ENCODE data around the gene FERMT2. TPM values are rescaled to one million over a fixed set of nuclear protein-coding genes. Genes with fewer than 3 reads are reported as not detected.

Gene FERMT2
- total RNA-seq, 5 donors from 2014 or later (not counting 1 experiment from before 2014, with no cell fraction given): 0.35 to 1.0 (median 0.84) TPM; not detected in 1

- H3K9me3 Mint-ChIP-seq: no peaks in the 10 kb centered on the region
- no peaks in the 10 kb centered on the region for H3K36me3 Mint-ChIP-seq
Observed at GRCh38 chr14:52948836-52949235, 2.0 kb downstream of the FERMT2 start.

GRCh38 chr14:52948039-52948438, 2.8 kb downstream of the FERMT2 start:
- Histone ChIP-seq H3K4me1 (ENCODE audit: control insufficient read depth in 1 of 2, extremely low read depth in 1 of 2, insufficient read depth in 2 of 2, low read length in 2 of 2) (peaks cover 12 to 19% of the 10 kb centered on the region in 2 experiments), H3K27me3 (replicated peaks in 1 of 2; ENCODE audit: control insufficient read depth in 2 of 2, extremely low read depth in 1 of 2, insufficient read depth in 2 of 2, low read length in 1 of 2) (peaks cover 20 to 44% of the 10 kb centered on the region in 2 experiments), H3K9me3 (no peaks in the 10 kb centered on the region), H3K27ac (ENCODE audit: low read length) (no peak overlapping the region), H3K36me3 (ENCODE audit: control insufficient read depth in 2 of 2, extremely low read depth in 1 of 2, insufficient read depth in 1 of 2, low read length in 1 of 2) (no peaks in the 10 kb centered on the region), H3K4me3 (ENCODE audit: control insufficient read depth in 1 of 2, extremely low read depth in 1 of 2, low read length in 1 of 2) (no peak overlapping the region)
- no peak for ATAC-seq (replicated peaks in 1 of 4)
- DNase-seq: no peak
- Mint-ChIP-seq H3K36me3 (no peaks in the 10 kb centered on the region), H3K27me3 (peaks cover 46 to 54% of the 10 kb centered on the region in 2 donors), H3K4me1 (peaks cover 21 to 23% (median 22%) of the 10 kb centered on the region in 3 donors), H3K27ac (no peak overlapping the region), H3K4me3 (no peak overlapping the region), H3K9me3 (no peaks in the 10 kb centered on the region)
- WGBS (ENCODE audit: insufficient coverage): no CpG with 5 or more reads among the region's 3 CpGs
- ChIA-PET POLR2A (no interaction called here), CTCF (interaction anchor here in 1 of 2 donors (1.3 kb wide), 1 partner anchor 10 kb away, joined by 3 read pairs; no protein-coding TSS in a partner anchor)

More at GRCh38 chr14:52948836-52949235, 2.0 kb downstream of the FERMT2 start:
- POLR2A ChIA-PET: interaction anchor here in 1 of 2 donors (0.6 to 0.7 kb wide), 2 partner anchors 57 to 214 kb away, joined by 3 to 4 read pairs; no protein-coding TSS in a partner anchor
- Mint-ChIP-seq H3K27me3 (peaks cover 46 to 54% of the 10 kb centered on the region in 2 donors), H3K4me1 (peaks cover 21 to 23% (median 22%) of the 10 kb centered on the region in 3 donors), H3K4me3 (peak overlapping the region in 1 of 3 donors; percentile 87), H3K27ac (no peak overlapping the region)
- Histone ChIP-seq H3K4me1 (ENCODE audit: control insufficient read depth in 1 of 2, extremely low read depth in 1 of 2, insufficient read depth in 2 of 2, low read length in 2 of 2) (peaks cover 12 to 19% of the 10 kb centered on the region in 2 experiments), H3K4me3 (ENCODE audit: control insufficient read depth in 1 of 2, extremely low read depth in 1 of 2, low read length in 1 of 2) (no peak overlapping the region), H3K27me3 (replicated peaks in 1 of 2; ENCODE audit: control insufficient read depth in 2 of 2, extremely low read depth in 1 of 2, insufficient read depth in 2 of 2, low read length in 1 of 2) (peaks cover 20 to 44% of the 10 kb centered on the region in 2 experiments), H3K9me3 (no peaks in the 10 kb centered on the region), H3K36me3 (ENCODE audit: control insufficient read depth in 2 of 2, extremely low read depth in 1 of 2, insufficient read depth in 1 of 2, low read length in 1 of 2) (no peaks in the 10 kb centered on the region), H3K27ac (ENCODE audit: low read length) (no peak overlapping the region)
- CTCF ChIA-PET: interaction anchor here (0.6 to 1.3 kb wide), 7 partner anchors 10 to 1301 kb away, joined by 3 to 5 read pairs (median 3); no protein-coding TSS in a partner anchor
- DNase-seq (peak in 1 of 35 experiments; percentile 10), ATAC-seq (replicated peaks in 1 of 4) (no peak)

- Mint-ChIP-seq H3K36me3 (no peaks in the 10 kb centered on the region), H3K27ac (no peak overlapping the region), H3K4me3 (no peak overlapping the region), H3K4me1 (peaks cover 3 to 6% (median 4%) of the 10 kb centered on the region in 3 donors), H3K9me3 (no peaks in the 10 kb centered on the region), H3K27me3 (peaks cover 28 to 29% of the 10 kb centered on the region in 2 donors)
- ChIA-PET CTCF (interaction anchor here in 1 of 2 donors (0.7 kb wide), 1 partner anchor 86 kb away, joined by 3 read pairs; no protein-coding TSS in a partner anchor), POLR2A (no interaction called here)
- ATAC-seq (replicated peaks in 1 of 4) (no peak), DNase-seq (no peak)
- H3K36me3 ChIP-seq (ENCODE audit: control insufficient read depth in 2 of 2, extremely low read depth in 1 of 2, insufficient read depth in 1 of 2, low read length in 1 of 2): no peaks in the 10 kb centered on the region
- H3K27me3 ChIP-seq (replicated peaks in 1 of 2; ENCODE audit: control insufficient read depth in 2 of 2, extremely low read depth in 1 of 2, insufficient read depth in 2 of 2, low read length in 1 of 2): peaks cover 5 to 27% of the 10 kb centered on the region in 2 experiments
- no peaks in the 10 kb centered on the region for H3K4me1 ChIP-seq (ENCODE audit: control insufficient read depth in 1 of 2, extremely low read depth in 1 of 2, insufficient read depth in 2 of 2, low read length in 2 of 2)
- H3K27ac ChIP-seq (ENCODE audit: low read length): no peak overlapping the region
- H3K9me3 ChIP-seq: no peaks in the 10 kb centered on the region
- no CpG with 5 or more reads among the region's 2 CpGs for WGBS (ENCODE audit: insufficient coverage)
- no peak overlapping the region for H3K4me3 ChIP-seq (ENCODE audit: control insufficient read depth in 1 of 2, extremely low read depth in 1 of 2, low read length in 1 of 2)
Observed at GRCh38 chr14:52944254-52944653, 6.6 kb downstream of the FERMT2 start.

- Mint-ChIP-seq H3K4me1 (no peaks in the 10 kb centered on the region), H3K27ac (no peak overlapping the region), H3K4me3 (no peak overlapping the region), H3K27me3 (peaks cover 7 to 16% of the 10 kb centered on the region in 2 donors), H3K36me3 (no peaks in the 10 kb centered on the region), H3K9me3 (no peaks in the 10 kb centered on the region)
- no peaks in the 10 kb centered on the region for H3K36me3 ChIP-seq (ENCODE audit: control insufficient read depth in 2 of 2, extremely low read depth in 1 of 2, insufficient read depth in 1 of 2, low read length in 1 of 2)
- H3K4me1 ChIP-seq (ENCODE audit: control insufficient read depth in 1 of 2, extremely low read depth in 1 of 2, insufficient read depth in 2 of 2, low read length in 2 of 2): no peaks in the 10 kb centered on the region
- peaks cover 0 to 2% of the 10 kb centered on the region in 2 experiments for H3K27me3 ChIP-seq (replicated peaks in 1 of 2; ENCODE audit: control insufficient read depth in 2 of 2, extremely low read depth in 1 of 2, insufficient read depth in 2 of 2, low read length in 1 of 2)
- WGBS (ENCODE audit: insufficient coverage): 80% methylated on average over 1 of the region's 1 CpG
- no peak for DNase-seq
- CTCF ChIA-PET: interaction anchor here in 1 of 2 donors (0.6 to 0.7 kb wide), 2 partner anchors 170 to 1222 kb away, joined by 3 read pairs; no protein-coding TSS in a partner anchor
- ATAC-seq (replicated peaks in 1 of 4): no peak
- no peaks in the 10 kb centered on the region for H3K9me3 ChIP-seq
- no peak overlapping the region for H3K27ac ChIP-seq (ENCODE audit: low read length)
- POLR2A ChIA-PET: no interaction called here
- H3K4me3 ChIP-seq (ENCODE audit: control insufficient read depth in 1 of 2, extremely low read depth in 1 of 2, low read length in 1 of 2): no peak overlapping the region
Observed at GRCh38 chr14:52939427-52939826, 11.4 kb downstream of the FERMT2 start.

GRCh38 chr14:52937869-52938268, 13.0 kb downstream of the FERMT2 start:
- no CpG with 5 or more reads among the region's 3 CpGs for WGBS (ENCODE audit: insufficient coverage)
- H3K4me3 Mint-ChIP-seq: no peak overlapping the region
- ATAC-seq (replicated peaks in 1 of 4) (no peak), DNase-seq (no peak)
- ChIA-PET CTCF (interaction anchor here in 1 of 2 donors (0.7 kb wide), 2 partner anchors 11 to 23 kb away, joined by 3 read pairs; no protein-coding TSS in a partner anchor), POLR2A (no interaction called here)
- H3K27ac Mint-ChIP-seq: no peak overlapping the region
- Histone ChIP-seq H3K4me3 (ENCODE audit: control insufficient read depth in 1 of 2, extremely low read depth in 1 of 2, low read length in 1 of 2) (no peak overlapping the region), H3K27me3 (replicated peaks in 1 of 2; ENCODE audit: control insufficient read depth in 2 of 2, extremely low read depth in 1 of 2, insufficient read depth in 2 of 2, low read length in 1 of 2) (peaks cover 0 to 2% of the 10 kb centered on the region in 2 experiments), H3K4me1 (ENCODE audit: control insufficient read depth in 1 of 2, extremely low read depth in 1 of 2, insufficient read depth in 2 of 2, low read length in 2 of 2) (no peaks in the 10 kb centered on the region), H3K36me3 (ENCODE audit: control insufficient read depth in 2 of 2, extremely low read depth in 1 of 2, insufficient read depth in 1 of 2, low read length in 1 of 2) (no peaks in the 10 kb centered on the region), H3K9me3 (no peaks in the 10 kb centered on the region), H3K27ac (ENCODE audit: low read length) (no peak overlapping the region)
- H3K9me3 Mint-ChIP-seq: no peaks in the 10 kb centered on the region
- no peaks in the 10 kb centered on the region for H3K4me1 Mint-ChIP-seq
- no peaks in the 10 kb centered on the region for H3K36me3 Mint-ChIP-seq
- peaks cover 7 to 13% of the 10 kb centered on the region in 2 donors for H3K27me3 Mint-ChIP-seq

- Histone ChIP-seq H3K36me3 (ENCODE audit: control insufficient read depth in 2 of 2, extremely low read depth in 1 of 2, insufficient read depth in 1 of 2, low read length in 1 of 2) (no peaks in the 10 kb centered on the region), H3K4me3 (ENCODE audit: control insufficient read depth in 1 of 2, extremely low read depth in 1 of 2, low read length in 1 of 2) (no peak overlapping the region), H3K9me3 (no peaks in the 10 kb centered on the region), H3K27ac (ENCODE audit: low read length) (no peak overlapping the region), H3K4me1 (ENCODE audit: control insufficient read depth in 1 of 2, extremely low read depth in 1 of 2, insufficient read depth in 2 of 2, low read length in 2 of 2) (no peaks in the 10 kb centered on the region), H3K27me3 (replicated peaks in 1 of 2; ENCODE audit: control insufficient read depth in 2 of 2, extremely low read depth in 1 of 2, insufficient read depth in 2 of 2, low read length in 1 of 2) (peaks cover 0 to under 1% of the 10 kb centered on the region in 2 experiments)
- no peak overlapping the region for H3K27ac Mint-ChIP-seq
- ATAC-seq (replicated peaks in 1 of 4) (no peak), DNase-seq (no peak)
- ChIA-PET POLR2A (no interaction called here), CTCF (no interaction called here)
- H3K4me3 Mint-ChIP-seq: no peak overlapping the region
- H3K4me1 Mint-ChIP-seq: no peaks in the 10 kb centered on the region
- WGBS (ENCODE audit: insufficient coverage): 78% methylated on average over 2 of the region's 4 CpGs
- H3K9me3 Mint-ChIP-seq: no peaks in the 10 kb centered on the region
- peaks cover 7 to 13% of the 10 kb centered on the region in 2 donors for H3K27me3 Mint-ChIP-seq
- H3K36me3 Mint-ChIP-seq: no peaks in the 10 kb centered on the region
Observed at GRCh38 chr14:52937306-52937705, 13.5 kb downstream of the FERMT2 start.
